Measurements from ENCODE around the gene ATP6V0D1. TPM values are rescaled to one million over a fixed set of nuclear protein-coding genes. Genes with fewer than 3 reads are reported as not detected.

ATP6V0D1 gene
- total and polyA plus RNA-seq, 8 donors, result 17.4 to 54.0 (median 32.3) TPM

DNA sequence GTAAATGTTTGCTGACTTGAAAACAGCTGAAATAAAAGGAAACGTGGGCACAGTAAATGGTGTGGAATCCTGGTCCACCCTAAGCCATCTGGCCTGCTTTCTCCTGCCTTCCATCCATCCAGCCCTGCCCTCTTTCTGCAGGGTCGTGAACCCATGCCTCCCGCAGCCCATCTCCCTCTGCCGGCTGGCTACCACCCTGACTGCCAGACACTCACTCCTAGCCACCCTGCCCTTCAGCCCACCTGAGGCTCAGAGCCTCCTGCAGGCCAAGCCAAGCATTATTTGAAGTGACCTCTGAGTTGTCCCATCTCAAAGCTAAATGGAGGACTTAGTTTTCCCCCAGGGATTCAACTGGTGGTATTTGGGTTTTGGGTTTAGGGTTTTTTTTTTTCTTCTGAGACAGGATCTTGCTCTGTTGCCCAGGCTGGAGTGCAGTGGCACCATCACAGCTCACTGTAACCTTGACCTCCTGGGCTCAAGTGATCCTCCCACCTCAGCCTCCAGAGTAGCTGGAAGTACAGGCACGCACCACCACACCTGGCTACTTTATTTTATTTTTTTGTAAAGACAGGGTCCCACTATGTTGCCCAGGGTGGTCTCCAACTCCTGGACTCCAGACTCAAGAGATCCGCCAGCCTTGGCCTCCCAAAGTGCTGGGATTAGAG, 73.0 kb downstream of the ATP6V0D1 start:
- TF ChIP-seq, protein P1, sequence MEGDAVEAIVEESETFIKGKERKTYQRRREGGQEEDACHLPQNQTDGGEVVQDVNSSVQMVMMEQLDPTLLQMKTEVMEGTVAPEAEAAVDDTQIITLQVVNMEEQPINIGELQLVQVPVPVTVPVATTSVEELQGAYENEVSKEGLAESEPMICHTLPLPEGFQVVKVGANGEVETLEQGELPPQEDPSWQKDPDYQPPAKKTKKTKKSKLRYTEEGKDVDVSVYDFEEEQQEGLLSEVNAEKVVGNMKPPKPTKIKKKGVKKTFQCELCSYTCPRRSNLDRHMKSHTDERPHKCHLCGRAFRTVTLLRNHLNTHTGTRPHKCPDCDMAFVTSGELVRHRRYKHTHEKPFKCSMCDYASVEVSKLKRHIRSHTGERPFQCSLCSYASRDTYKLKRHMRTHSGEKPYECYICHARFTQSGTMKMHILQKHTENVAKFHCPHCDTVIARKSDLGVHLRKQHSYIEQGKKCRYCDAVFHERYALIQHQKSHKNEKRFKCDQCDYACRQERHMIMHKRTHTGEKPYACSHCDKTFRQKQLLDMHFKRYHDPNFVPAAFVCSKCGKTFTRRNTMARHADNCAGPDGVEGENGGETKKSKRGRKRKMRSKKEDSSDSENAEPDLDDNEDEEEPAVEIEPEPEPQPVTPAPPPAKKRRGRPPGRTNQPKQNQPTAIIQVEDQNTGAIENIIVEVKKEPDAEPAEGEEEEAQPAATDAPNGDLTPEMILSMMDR (IDR thresholded peaks at IDR 0.05), result no peak
- Histone ChIP-seq H3K27ac (no peak overlapping the region), H3K9me3 (no peaks in the 10 kb centered on the region), H3K27me3 (no peaks in the 10 kb centered on the region), H3K36me3 (no peaks in the 10 kb centered on the region), H3K4me1 (peaks cover 9 to 16% (median 14%) of the 10 kb centered on the region in 3 donors), H3K4me3 (no peak overlapping the region)
- ATAC-seq (no peak), DNase-seq (no peak), FAIRE-seq (no peak)
- intact Hi-C loops (cut with DNase I), result no loop called here
- WGBS, 2 donors, result 81 to 86% methylated on average over 6 of the region's 6 CpGs

GRCh38 chr16:67407176-67407787, 73.7 kb downstream of the ATP6V0D1 start:
- no peaks in the 10 kb centered on the region for H3K36me3 ChIP-seq
- no peaks in the 10 kb centered on the region for H3K9me3 ChIP-seq
- no peak overlapping the region for H3K27ac ChIP-seq
- no peak overlapping the region for H3K4me3 ChIP-seq
- TF ChIP-seq, protein P1 (IDR thresholded peaks at IDR 0.05), result no peak
- no peaks in the 10 kb centered on the region for H3K27me3 ChIP-seq
- 90 to 95% methylated on average over 7 of the region's 7 CpGs for whole genome bisulfite sequencing, 2 donors
- peaks cover 9 to 16% (median 14%) of the 10 kb centered on the region in 3 donors for H3K4me1 ChIP-seq
- DNase-seq (peak in 1 of 6 donors; percentile 45), FAIRE-seq (no peak), ATAC-seq (no peak)
- intact Hi-C loops (cut with DNase I), result no loop called here

- peak in 1 of 6 donors; percentile 31 for DNase-seq
- no peak overlapping the region for H3K4me3 ChIP-seq
Observed at GRCh38 chr16:67406111-67406971, 74.6 kb downstream of the ATP6V0D1 start.

GRCh38 chr16:67405336-67405735, 75.6 kb downstream of the ATP6V0D1 start:
- no peaks in the 10 kb centered on the region for H3K36me3 ChIP-seq
- WGBS, 2 donors, result 85 to 87% methylated on average over 8 of the region's 8 CpGs
- TF ChIP-seq, protein P1 (IDR thresholded peaks at IDR 0.05), result no peak
- H3K27me3 ChIP-seq, result no peaks in the 10 kb centered on the region
- DNase-seq (no peak), FAIRE-seq (no peak), ATAC-seq (no peak)
- H3K4me3 ChIP-seq, result no peak overlapping the region
- H3K9me3 ChIP-seq, result no peaks in the 10 kb centered on the region
- intact Hi-C loops (cut with DNase I), result no loop called here
- H3K27ac ChIP-seq, result peak overlapping the region; percentile 50 to 91 (median 80)
- H3K4me1 ChIP-seq, result peaks cover 9 to 16% (median 14%) of the 10 kb centered on the region in 3 donors

More at GRCh38 chr16:67406111-67406971, 74.6 kb downstream of the ATP6V0D1 start:
- no peaks in the 10 kb centered on the region for H3K9me3 ChIP-seq
- 85 to 86% methylated on average over 17 to 18 of the region's 18 CpGs for WGBS, 2 donors
- intact Hi-C loops (cut with DNase I), result no loop called here
- H3K4me1 ChIP-seq, result peaks cover 9 to 16% (median 14%) of the 10 kb centered on the region in 3 donors
- ATAC-seq (no peak), FAIRE-seq (no peak)
- H3K27me3 ChIP-seq, result no peaks in the 10 kb centered on the region
- peak overlapping the region in 2 of 4 donors; percentile 8 to 88 for H3K27ac ChIP-seq
- no peaks in the 10 kb centered on the region for H3K36me3 ChIP-seq
- TF ChIP-seq, protein P1 (IDR thresholded peaks at IDR 0.05), result no peak

Data from pancreas (tissue), 10 donors.